Vagina (tissue), 2 donors: ENCODE results near the gene CFAP97D1. TPM values are rescaled to one million over a fixed set of nuclear protein-coding genes. Genes with fewer than 3 reads are reported as not detected.
A peak's percentile ranks its signal among the peaks of the same experiment; 100 is the strongest.

Source experiments
- DNase-seq, 2 donors: peaks; one replicate each; pipeline ENCODE4 v3.0.0-alpha.2; 2017; ENCODE audit errors: extremely low spot score in 2 of 2
- H3K27ac ChIP-seq: fragments of 200-600 bp; sonication (generic); one replicate; pipeline ENCODE4 v1.5.1; 2019
- H3K27me3 ChIP-seq: fragments of 200-600 bp; sonication (generic); one replicate; pipeline ENCODE4 v1.5.1; 2019
- H3K36me3 ChIP-seq, 2 donors: fragments of 200-600 bp; sonication (generic); one replicate each; pipeline ENCODE4 v1.5.1; 2017 to 2019
- H3K4me1 ChIP-seq: fragments of 200-600 bp; sonication (generic); one replicate; pipeline ENCODE4 v1.5.1; 2019
- H3K4me3 ChIP-seq, 2 donors: fragments of 200-600 bp; sonication (generic); 1 replicate in 1 of 2; 2 replicates in 1 of 2; pipeline ENCODE4 v1.5.1; 2016 to 2019
- H3K9me3 ChIP-seq: fragments of 200-600 bp; sonication (generic); one replicate; pipeline ENCODE4 v1.5.1; 2019
- POLR2A ChIP-seq, 2 donors: fragments of 450-650 bp; IDR thresholded peaks; one replicate each; pipeline ENCODE4 v1.6.1; 2017; ENCODE audit warnings: antibody characterized with exemption in 2 of 2, mild to moderate bottlenecking in 2 of 2, moderate library complexity in 2 of 2
- POLR2AphosphoS5 ChIP-seq, 2 donors: sonication (generic); formaldehyde crosslinking; IDR thresholded peaks; one replicate each; pipeline ENCODE4 v1.9.0; 2017; ENCODE audit warnings: antibody characterized with exemption in 2 of 2, mild to moderate bottlenecking in 2 of 2, low read depth in 1 of 2; ENCODE audit not compliant: insufficient read depth in 1 of 2
- intact Hi-C: fragments of 100-400 bp; cut with DNase I; formaldehyde crosslinking; loops from one replicate; pipeline ENCODE4 v1.15.1; 2023
- total RNA-seq: library from RNA; depleted of rRNA; stranded (reverse); fragments of >200 nt; gene quantifications from one replicate; pipeline ENCODE4 v1.2.3, GENCODE V29; 2016
- TF ChIP-seq, protein P1 (sequence below), 3 experiments: fragments of 450-650 bp in 2 of 3; fragments of 200-600 bp in 1 of 3; sonication (generic) in 1 of 3; IDR thresholded peaks; one replicate each; pipeline ENCODE4 v1.5.1; 2017 to 2019; ENCODE audit warnings: antibody characterized with exemption in 3 of 3, mild to moderate bottlenecking in 2 of 3, moderate library complexity in 2 of 3

Gene CFAP97D1
- total RNA-seq, 1 donor from 2014 or later: not detected

DNA sequence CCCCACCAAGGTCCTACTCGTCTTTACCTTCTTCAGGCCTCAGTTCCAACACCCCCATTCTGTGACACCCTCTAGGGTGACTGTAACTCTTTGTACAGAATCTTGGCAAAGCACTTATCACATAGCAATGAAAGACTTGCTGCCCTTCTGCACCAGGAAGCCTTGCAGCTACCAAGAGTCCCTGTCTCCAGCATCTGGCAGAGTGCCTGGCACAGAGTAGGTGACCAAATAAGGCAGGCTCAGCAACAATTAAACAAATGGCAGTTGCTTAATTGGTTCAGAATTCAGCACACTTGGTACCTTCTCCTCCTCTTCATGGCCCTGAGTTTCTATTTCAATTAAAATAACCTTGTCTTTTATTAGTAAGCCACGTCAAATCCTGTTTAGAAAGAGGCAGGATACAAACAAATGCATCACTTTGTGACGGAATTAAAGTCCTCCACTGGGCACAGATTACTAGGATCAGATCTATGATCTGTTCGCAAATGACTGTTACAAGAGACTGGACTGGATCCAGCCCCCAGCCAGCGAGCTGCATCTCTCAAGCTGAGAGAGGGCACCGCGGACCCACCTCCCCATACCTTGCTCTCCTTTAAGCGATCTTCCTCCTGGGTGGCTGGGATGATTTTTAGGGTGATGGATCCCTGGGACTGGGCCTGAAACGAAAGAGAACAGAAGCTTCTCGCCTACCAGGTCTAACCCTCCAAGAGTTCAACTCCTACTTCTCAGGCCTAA lies 43.3 kb downstream of the CFAP97D1 start:
- no peaks in the 10 kb centered on the region for H3K9me3 ChIP-seq
- DNase-seq: no peak
- no peak overlapping the region for H3K4me3 ChIP-seq
- H3K4me1 ChIP-seq: peaks cover 4% of the 10 kb centered on the region
- no peaks in the 10 kb centered on the region for H3K27me3 ChIP-seq
- intact Hi-C loops: no loop called here
- H3K27ac ChIP-seq: peak overlapping the region; percentile 23
- TF ChIP-seq POLR2A (IDR thresholded peaks at IDR 0.05) (no peak), POLR2AphosphoS5 (IDR thresholded peaks at IDR 0.05; ENCODE audit: insufficient read depth in 1 of 2, low read depth in 1 of 2) (peak in 1 of 2 donors; percentile 22)
- TF ChIP-seq, protein P1, sequence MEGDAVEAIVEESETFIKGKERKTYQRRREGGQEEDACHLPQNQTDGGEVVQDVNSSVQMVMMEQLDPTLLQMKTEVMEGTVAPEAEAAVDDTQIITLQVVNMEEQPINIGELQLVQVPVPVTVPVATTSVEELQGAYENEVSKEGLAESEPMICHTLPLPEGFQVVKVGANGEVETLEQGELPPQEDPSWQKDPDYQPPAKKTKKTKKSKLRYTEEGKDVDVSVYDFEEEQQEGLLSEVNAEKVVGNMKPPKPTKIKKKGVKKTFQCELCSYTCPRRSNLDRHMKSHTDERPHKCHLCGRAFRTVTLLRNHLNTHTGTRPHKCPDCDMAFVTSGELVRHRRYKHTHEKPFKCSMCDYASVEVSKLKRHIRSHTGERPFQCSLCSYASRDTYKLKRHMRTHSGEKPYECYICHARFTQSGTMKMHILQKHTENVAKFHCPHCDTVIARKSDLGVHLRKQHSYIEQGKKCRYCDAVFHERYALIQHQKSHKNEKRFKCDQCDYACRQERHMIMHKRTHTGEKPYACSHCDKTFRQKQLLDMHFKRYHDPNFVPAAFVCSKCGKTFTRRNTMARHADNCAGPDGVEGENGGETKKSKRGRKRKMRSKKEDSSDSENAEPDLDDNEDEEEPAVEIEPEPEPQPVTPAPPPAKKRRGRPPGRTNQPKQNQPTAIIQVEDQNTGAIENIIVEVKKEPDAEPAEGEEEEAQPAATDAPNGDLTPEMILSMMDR (IDR thresholded peaks at IDR 0.05): no peak
- peaks cover 0 to 8% of the 10 kb centered on the region in 2 donors for H3K36me3 ChIP-seq

DNA sequence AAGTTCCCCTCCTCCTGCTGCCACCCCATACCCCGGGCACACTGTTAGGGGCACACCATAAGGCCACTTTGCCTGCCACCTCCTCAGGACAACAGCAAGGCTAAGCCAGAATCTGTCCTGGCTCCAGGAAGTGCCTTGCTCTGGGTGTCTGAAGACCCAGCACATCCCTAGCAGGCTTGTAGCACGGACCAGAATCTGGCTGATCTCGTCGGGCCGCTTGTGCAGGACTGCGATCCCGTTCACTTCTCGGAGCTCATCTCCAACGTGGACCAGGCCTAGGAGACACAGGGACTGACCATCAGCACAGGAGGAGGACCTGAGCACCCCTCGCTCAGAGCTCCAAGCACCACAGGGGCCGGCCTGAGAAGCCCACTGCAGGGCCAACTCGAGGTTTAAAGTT lies 45.3 kb downstream of the CFAP97D1 start:
- H3K9me3 ChIP-seq: no peaks in the 10 kb centered on the region
- no peak overlapping the region for H3K27ac ChIP-seq
- peaks cover 4% of the 10 kb centered on the region for H3K4me1 ChIP-seq
- H3K4me3 ChIP-seq: no peak overlapping the region
- intact Hi-C loops: no loop called here
- TF ChIP-seq POLR2AphosphoS5 (IDR thresholded peaks at IDR 0.05; ENCODE audit: insufficient read depth in 1 of 2, low read depth in 1 of 2): no peak
- TF ChIP-seq, protein P1 (IDR thresholded peaks at IDR 0.05): no peak
- TF ChIP-seq POLR2A (IDR thresholded peaks at IDR 0.05): no peak
- no peak for DNase-seq
- no peaks in the 10 kb centered on the region for H3K27me3 ChIP-seq
- peaks cover 0 to 19% of the 10 kb centered on the region in 2 donors for H3K36me3 ChIP-seq

DNA sequence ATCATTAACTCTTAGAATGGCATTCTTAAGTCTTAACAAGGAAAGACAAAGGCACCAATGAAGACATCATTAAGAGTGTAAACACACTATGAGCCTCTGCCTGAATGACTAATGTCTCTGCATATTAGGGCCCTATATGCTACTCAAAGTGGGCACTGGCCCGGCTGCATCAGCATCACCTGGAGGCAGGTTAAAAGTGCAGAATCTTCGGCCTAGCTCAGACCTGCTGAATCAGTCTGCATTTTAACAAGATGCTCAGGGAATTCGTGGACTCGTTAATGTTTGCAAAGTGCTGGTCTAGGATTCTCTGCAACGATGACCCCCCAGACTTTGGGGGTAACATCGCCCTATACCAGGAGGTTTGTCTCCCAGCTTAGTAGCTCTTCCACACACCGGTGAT lies 46.0 kb downstream of the CFAP97D1 start:
- Histone ChIP-seq H3K27ac (no peak overlapping the region), H3K27me3 (no peaks in the 10 kb centered on the region), H3K4me1 (peaks cover 4% of the 10 kb centered on the region), H3K4me3 (no peak overlapping the region), H3K36me3 (peaks cover 0 to 19% of the 10 kb centered on the region in 2 donors), H3K9me3 (no peaks in the 10 kb centered on the region)
- intact Hi-C loops: no loop called here
- TF ChIP-seq POLR2A (IDR thresholded peaks at IDR 0.05): no peak
- TF ChIP-seq POLR2AphosphoS5 (IDR thresholded peaks at IDR 0.05; ENCODE audit: insufficient read depth in 1 of 2, low read depth in 1 of 2): no peak
- DNase-seq: no peak

DNA sequence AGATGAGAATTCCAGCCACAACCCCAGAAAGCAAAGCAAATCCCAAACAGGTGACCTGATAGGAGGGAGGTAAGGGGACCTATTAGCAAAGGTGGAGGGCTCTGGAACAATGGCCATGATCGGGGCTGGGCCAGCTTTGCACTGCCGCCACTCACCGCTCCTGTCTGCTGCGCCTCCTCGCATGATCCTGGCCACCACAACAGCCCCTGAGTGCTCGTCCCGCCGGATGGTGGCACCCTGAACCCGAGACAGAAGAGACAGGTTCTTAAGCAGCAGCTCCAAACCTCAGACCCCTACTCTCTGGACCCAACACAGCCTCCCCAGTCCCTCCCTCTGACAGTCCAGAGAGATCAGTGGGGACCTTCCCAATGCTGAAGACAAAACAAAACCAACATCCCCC lies 47.4 kb downstream of the CFAP97D1 start:
- H3K4me1 ChIP-seq: peaks cover 14% of the 10 kb centered on the region
- TF ChIP-seq POLR2A (IDR thresholded peaks at IDR 0.05) (no peak), POLR2AphosphoS5 (IDR thresholded peaks at IDR 0.05; ENCODE audit: insufficient read depth in 1 of 2, low read depth in 1 of 2) (no peak)
- TF ChIP-seq, protein P1 (IDR thresholded peaks at IDR 0.05): no peak
- intact Hi-C loops: no loop called here
- H3K27ac ChIP-seq: no peak overlapping the region
- H3K36me3 ChIP-seq: peaks cover 0 to 19% of the 10 kb centered on the region in 2 donors
- DNase-seq: no peak
- no peaks in the 10 kb centered on the region for H3K9me3 ChIP-seq
- H3K4me3 ChIP-seq: no peak overlapping the region
- H3K27me3 ChIP-seq: no peaks in the 10 kb centered on the region

DNA sequence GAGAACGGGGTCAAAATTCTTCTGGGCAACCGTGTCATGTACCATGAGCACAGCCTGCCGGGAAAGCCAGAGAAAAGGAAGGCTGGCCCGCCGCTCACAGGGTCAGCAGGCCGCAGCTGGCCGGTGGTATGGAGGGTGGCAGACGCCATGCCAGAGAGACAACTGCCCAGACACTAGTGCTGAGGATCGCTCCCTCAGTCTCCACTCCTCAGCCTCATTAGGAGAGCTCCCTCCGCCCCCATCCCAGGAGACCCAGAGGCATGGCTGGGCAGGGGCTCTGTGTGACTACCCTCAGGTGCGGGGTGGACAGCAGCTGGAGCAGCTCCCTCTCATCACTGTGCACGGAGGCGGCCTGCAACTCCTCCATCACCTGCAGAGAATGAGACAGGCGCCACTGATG lies 49.5 kb downstream of the CFAP97D1 start:
- no peaks in the 10 kb centered on the region for H3K9me3 ChIP-seq
- peaks cover 19% of the 10 kb centered on the region for H3K4me1 ChIP-seq
- peaks cover 0 to 19% of the 10 kb centered on the region in 2 donors for H3K36me3 ChIP-seq
- TF ChIP-seq, protein P1 (IDR thresholded peaks at IDR 0.05): no peak
- TF ChIP-seq POLR2AphosphoS5 (IDR thresholded peaks at IDR 0.05; ENCODE audit: insufficient read depth in 1 of 2, low read depth in 1 of 2) (no peak), POLR2A (IDR thresholded peaks at IDR 0.05) (no peak)
- H3K27ac ChIP-seq: no peak overlapping the region
- DNase-seq: no peak
- H3K4me3 ChIP-seq: no peak overlapping the region
- no peaks in the 10 kb centered on the region for H3K27me3 ChIP-seq
- intact Hi-C loops: no loop called here
